CD4-positive, alpha-beta T cell (primary cell): Measurements from ENCODE around the gene FLCN. TPM values are rescaled to one million over a fixed set of nuclear protein-coding genes. Genes with fewer than 3 reads are reported as not detected.

Source experiments
- ATAC-seq: fragments of 200-7000 bp; cut with Tn5 transposase; one replicate; pipeline ENCODE4 v1.10.0; 2022; ENCODE audit warnings: mild to moderate bottlenecking; ENCODE audit not compliant: poor library complexity
- CTCF ChIA-PET: fragments of 350-600 bp; sonication (Branson Sonifier 250); formaldehyde crosslinking; loops from one replicate; lab custom pipeline; 2021; ENCODE audit warnings: antibody characterized with exemption, inconsistent platforms; lab: Charles Lee
- POLR2A ChIA-PET: fragments of 350-600 bp; sonication (Branson Sonifier 250); formaldehyde crosslinking; loops from one replicate; lab custom pipeline; 2021; ENCODE audit warnings: antibody characterized with exemption, inconsistent platforms; lab: Charles Lee
- DNase-seq, 14 experiments: peaks; one replicate each; pipeline ENCODE4 v3.0.0-alpha.2; 2013 to 2020; ENCODE audit warnings: mixed read lengths in 2 of 14
- H3K27ac ChIP-seq, 2 donors: one replicate each; pipeline versions ENCODE4 v1.5.1 to v1.7.0; 2013; ENCODE audit warnings: low read length in 2 of 2, low read depth in 1 of 2, mild to moderate bottlenecking in 1 of 2
- H3K27me3 ChIP-seq, 2 experiments: 1 replicate in 1 of 2; 2 replicates in 1 of 2; pipeline versions ENCODE4 v1.6.1 to v1.7.0; 2013; ENCODE audit warnings: low read length in 2 of 2, control low read depth in 1 of 2, mild to moderate bottlenecking in 1 of 2, moderate library complexity in 1 of 2; ENCODE audit not compliant: insufficient read depth in 2 of 2, control insufficient read depth in 1 of 2
- H3K36me3 ChIP-seq: one replicate; pipeline ENCODE4 v1.6.1; 2013; ENCODE audit warnings: low read length, control low read depth; ENCODE audit not compliant: insufficient read depth
- H3K4me1 ChIP-seq: one replicate; pipeline ENCODE4 v1.6.1; 2013; ENCODE audit warnings: low read length, control low read depth; ENCODE audit not compliant: insufficient read depth
- H3K4me3 ChIP-seq: one replicate; pipeline ENCODE4 v1.5.1; 2013; ENCODE audit warnings: mild to moderate bottlenecking, low read length, moderate library complexity
- H3K9me3 ChIP-seq, 2 experiments: 1 replicate in 1 of 2; 2 replicates in 1 of 2; pipeline versions ENCODE4 v1.6.1 to v1.7.0; 2013; ENCODE audit warnings: low read length in 2 of 2, mild to moderate bottlenecking in 2 of 2, control low read depth in 1 of 2, moderate library complexity in 1 of 2; ENCODE audit not compliant: control insufficient read depth in 1 of 2, insufficient read depth in 1 of 2
- H3K27ac Mint-ChIP-seq: one replicate; pipeline ENCODE4 v1.8.0; 2020; ENCODE audit warnings: mixed read lengths
- H3K27me3 Mint-ChIP-seq: one replicate; pipeline ENCODE4 v1.8.0; 2021; ENCODE audit warnings: mixed read lengths
- H3K36me3 Mint-ChIP-seq: one replicate; pipeline ENCODE4 v1.8.0; 2021; ENCODE audit warnings: low read depth, mixed read lengths
- H3K4me1 Mint-ChIP-seq: one replicate; pipeline ENCODE4 v1.8.0; 2021; ENCODE audit warnings: low read depth, mixed read lengths
- H3K4me3 Mint-ChIP-seq: one replicate; pipeline ENCODE4 v1.8.0; 2020; ENCODE audit warnings: mild to moderate bottlenecking, mixed read lengths
- H3K9me3 Mint-ChIP-seq: one replicate; pipeline ENCODE4 v1.8.0; 2020; ENCODE audit warnings: mixed read lengths
- intact Hi-C, 2 experiments: fragments of 100-400 bp; cut with DNase I in 1 of 2; cut with micrococcal nuclease in 1 of 2; formaldehyde crosslinking; loops; one replicate each; pipeline versions ENCODE4 v1.15.1 to v1.9.0; 2023 to 2025; cut with DNase I, micrococcal nuclease
- total RNA-seq, 174 experiments: library from RNA in 2 of 174; stranded (reverse) in 2 of 174; gene quantifications; one replicate each; pipeline ENCODE4 v1.2.3 and lab custom pipeline; 2021 to 2026
- TF ChIP-seq, protein P1 (sequence below): fragments of 200-600 bp; IDR thresholded peaks from one replicate; pipeline ENCODE4 v1.8.0; 2022; ENCODE audit warnings: antibody characterized with exemption, mild to moderate bottlenecking

FLCN gene
- total RNA-seq, 2 experiments from 2014 or later: 12.1 to 15.9 TPM

DNA sequence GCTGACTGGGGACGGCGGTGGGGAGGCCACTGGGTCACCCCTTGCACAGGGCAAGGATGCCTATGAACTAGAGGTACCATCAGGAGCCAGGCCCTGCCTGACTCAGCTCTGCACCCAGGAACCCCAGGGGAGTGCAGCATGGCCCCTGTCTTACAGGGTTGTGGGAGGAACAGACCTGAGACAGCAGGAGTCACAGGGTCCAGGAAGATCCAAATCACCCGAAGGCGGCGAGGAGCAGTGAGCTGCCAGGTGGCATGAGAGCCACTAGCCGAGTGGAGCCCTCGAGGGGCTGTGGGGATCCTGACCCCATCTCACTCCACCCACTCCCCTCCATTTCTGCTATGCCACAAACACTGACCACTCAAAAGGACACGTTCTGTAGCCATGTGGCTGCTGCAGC lies 61.6 kb downstream of the FLCN start:
- Histone ChIP-seq H3K4me3 (no peak overlapping the region), H3K4me1 (peaks cover 100% of the 10 kb centered on the region), H3K27me3 (no peaks in the 10 kb centered on the region), H3K9me3 (no peaks in the 10 kb centered on the region), H3K36me3 (peaks cover 63% of the 10 kb centered on the region), H3K27ac (peak overlapping the region; percentile 60 to 77)
- CTCF ChIA-PET: interaction anchor here (0.8 to 1.4 kb wide), 2 partner anchors 10 to 35 kb away, joined by 3 to 4 read pairs; no protein-coding TSS in a partner anchor
- no peak for DNase-seq
- H3K9me3 Mint-ChIP-seq: no peaks in the 10 kb centered on the region
- TF ChIP-seq, protein P1, sequence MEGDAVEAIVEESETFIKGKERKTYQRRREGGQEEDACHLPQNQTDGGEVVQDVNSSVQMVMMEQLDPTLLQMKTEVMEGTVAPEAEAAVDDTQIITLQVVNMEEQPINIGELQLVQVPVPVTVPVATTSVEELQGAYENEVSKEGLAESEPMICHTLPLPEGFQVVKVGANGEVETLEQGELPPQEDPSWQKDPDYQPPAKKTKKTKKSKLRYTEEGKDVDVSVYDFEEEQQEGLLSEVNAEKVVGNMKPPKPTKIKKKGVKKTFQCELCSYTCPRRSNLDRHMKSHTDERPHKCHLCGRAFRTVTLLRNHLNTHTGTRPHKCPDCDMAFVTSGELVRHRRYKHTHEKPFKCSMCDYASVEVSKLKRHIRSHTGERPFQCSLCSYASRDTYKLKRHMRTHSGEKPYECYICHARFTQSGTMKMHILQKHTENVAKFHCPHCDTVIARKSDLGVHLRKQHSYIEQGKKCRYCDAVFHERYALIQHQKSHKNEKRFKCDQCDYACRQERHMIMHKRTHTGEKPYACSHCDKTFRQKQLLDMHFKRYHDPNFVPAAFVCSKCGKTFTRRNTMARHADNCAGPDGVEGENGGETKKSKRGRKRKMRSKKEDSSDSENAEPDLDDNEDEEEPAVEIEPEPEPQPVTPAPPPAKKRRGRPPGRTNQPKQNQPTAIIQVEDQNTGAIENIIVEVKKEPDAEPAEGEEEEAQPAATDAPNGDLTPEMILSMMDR: no peak
- intact Hi-C loops: loop anchor here in 1 of 2 experiments (5.0 kb wide), 1 partner anchor 42 kb away; no protein-coding TSS in a partner anchor
- H3K27me3 Mint-ChIP-seq: no peaks in the 10 kb centered on the region
- peak overlapping the region; percentile 99 for H3K27ac Mint-ChIP-seq
- H3K36me3 Mint-ChIP-seq: peaks cover 82% of the 10 kb centered on the region
- POLR2A ChIA-PET: interaction anchor here (0.7 to 3.7 kb wide), 8 partner anchors 11 to 63 kb away, joined by 3 to 17 read pairs (median 7); partner anchors contain the start of genes FLCN and PLD6
- no peak for ATAC-seq
- no peak overlapping the region for H3K4me3 Mint-ChIP-seq
- H3K4me1 Mint-ChIP-seq: peaks cover 74% of the 10 kb centered on the region

DNA sequence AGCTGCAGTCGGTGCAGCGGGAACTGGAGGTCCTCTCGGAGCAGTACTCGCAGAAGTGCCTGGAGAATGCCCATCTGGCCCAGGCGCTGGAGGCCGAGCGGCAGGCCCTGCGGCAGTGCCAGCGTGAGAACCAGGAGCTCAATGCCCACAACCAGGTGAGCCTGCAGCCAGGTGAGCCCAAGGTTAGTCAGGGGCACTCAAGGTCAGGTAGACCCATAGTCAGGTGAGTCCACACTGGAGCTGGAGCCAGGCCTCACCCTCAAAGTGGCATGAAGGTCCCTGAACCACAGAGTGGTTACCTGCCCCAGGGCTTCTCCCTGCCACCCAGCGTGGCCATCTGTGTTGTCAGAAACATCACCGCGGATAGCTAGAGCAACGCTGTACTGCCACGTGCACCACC lies 63.0 kb downstream of the FLCN start:
- H3K27ac ChIP-seq: peak overlapping the region in 1 of 2 donors; percentile 18
- POLR2A ChIA-PET: interaction anchor here (0.9 to 2.9 kb wide), 2 partner anchors 12 to 18 kb away, joined by 3 to 10 read pairs; no protein-coding TSS in a partner anchor

DNA sequence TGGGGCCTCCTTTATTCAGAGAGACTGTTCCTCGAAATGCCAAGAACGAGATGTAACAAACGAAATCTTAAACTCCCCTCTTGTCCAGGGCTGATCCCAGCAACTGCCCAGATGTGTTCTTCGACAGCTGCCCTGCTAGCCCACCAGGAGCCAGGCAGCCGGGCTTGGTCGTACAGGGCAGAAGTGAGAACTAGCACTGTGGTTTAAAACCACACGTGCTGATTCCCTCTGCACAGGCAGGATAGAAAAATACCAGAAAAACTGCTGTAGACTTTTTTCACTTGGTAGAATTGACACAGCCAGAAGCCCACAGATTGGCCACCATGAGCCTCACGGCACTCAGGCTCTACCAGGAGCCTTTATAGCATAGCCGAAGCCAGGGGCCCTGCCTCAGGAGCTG lies 64.0 kb downstream of the FLCN start:
- Mint-ChIP-seq H3K36me3 (peaks cover 78% of the 10 kb centered on the region), H3K4me1 (peaks cover 71% of the 10 kb centered on the region), H3K9me3 (no peaks in the 10 kb centered on the region), H3K4me3 (no peak overlapping the region), H3K27me3 (no peaks in the 10 kb centered on the region), H3K27ac (peak overlapping the region; percentile 99)
- Histone ChIP-seq H3K9me3 (no peaks in the 10 kb centered on the region), H3K27me3 (no peaks in the 10 kb centered on the region), H3K36me3 (peaks cover 64% of the 10 kb centered on the region), H3K4me3 (no peak overlapping the region), H3K27ac (peak overlapping the region in 1 of 2 donors; percentile 18), H3K4me1 (peaks cover 85% of the 10 kb centered on the region)
- DNase-seq (no peak), ATAC-seq (no peak)
- TF ChIP-seq, protein P1: no peak
- CTCF ChIA-PET: interaction anchor here (1.4 kb wide), 1 partner anchor 31 kb away, joined by 4 read pairs; no protein-coding TSS in a partner anchor
- POLR2A ChIA-PET: interaction anchor here (1.4 to 3.6 kb wide), 2 partner anchors 8 to 19 kb away, joined by 4 to 12 read pairs; no protein-coding TSS in a partner anchor
- intact Hi-C loops: no loop called here

More for the DNA sequence above, 63.0 kb downstream of the FLCN start:
- Histone ChIP-seq H3K9me3 (no peaks in the 10 kb centered on the region), H3K4me1 (peaks cover 91% of the 10 kb centered on the region), H3K4me3 (no peak overlapping the region), H3K27me3 (no peaks in the 10 kb centered on the region), H3K36me3 (peaks cover 61% of the 10 kb centered on the region)
- ATAC-seq (no peak), DNase-seq (no peak)
- Mint-ChIP-seq H3K4me1 (peaks cover 71% of the 10 kb centered on the region), H3K27ac (peak overlapping the region; percentile 99), H3K27me3 (no peaks in the 10 kb centered on the region), H3K9me3 (no peaks in the 10 kb centered on the region), H3K4me3 (no peak overlapping the region), H3K36me3 (peaks cover 75% of the 10 kb centered on the region)
- TF ChIP-seq, protein P1: no peak
- CTCF ChIA-PET: no interaction called here
- intact Hi-C loops: no loop called here
